ENCODE data around the gene KIAA0586.
"Not testable (repeated sequence)": the region's sequence is repeated elsewhere in the genome, so short reads cannot be mapped to it uniquely, and the experiment has no call there.

- TF ChIP-seq ZNF274 (IDR thresholded peaks at IDR 0.05; ENCODE audit: insufficient read depth, insufficient read length); FOXM1 (IDR thresholded peaks at IDR 0.05; ENCODE audit: low read depth, low read length): not testable (repeated sequence)
Measured at GRCh38 chr14:58416934-58417333, 10.6 kb upstream of the KIAA0586 start.

Data from GM12878 (cell line).